ENCODE results near the gene OR2G2.

Gene OR2G2

GRCh38 chr1:247588060-247588459 lies at the start of gene OR2G2:
OR2G2 (plus strand) TSS chr1:247588360; CDS start chr1:247588360, 0 bp downstream.
- in situ Hi-C loops (cut with MboI; ENCODE audit: low sequenced_read_pairs): no loop called here

- in situ Hi-C loops (cut with MboI; ENCODE audit: low sequenced_read_pairs): no loop called here
These were observed 49.6 kb upstream of the OR2G2 start for GRCh38 chr1:247538561-247538960.

GRCh38 chr1:247539215-247539614 lies 48.9 kb upstream of the OR2G2 start:
- in situ Hi-C loops (cut with MboI; ENCODE audit: low sequenced_read_pairs): no loop called here

GRCh38 chr1:247540581-247540980 lies 47.6 kb upstream of the OR2G2 start:
- in situ Hi-C loops (cut with MboI; ENCODE audit: low sequenced_read_pairs): no loop called here

GRCh38 chr1:247542811-247543210 lies 45.3 kb upstream of the OR2G2 start:
- in situ Hi-C loops (cut with MboI; ENCODE audit: low sequenced_read_pairs): no loop called here

GRCh38 chr1:247548092-247548491 lies 40.1 kb upstream of the OR2G2 start:
- in situ Hi-C loops (cut with MboI; ENCODE audit: low sequenced_read_pairs): no loop called here

GRCh38 chr1:247548769-247549182 lies 39.4 kb upstream of the OR2G2 start, which contains the start of gene GCSAML:
GCSAML (plus strand) TSS chr1:247549134; CDS start chr1:247549192, 58 bp downstream.
- in situ Hi-C loops (cut with MboI; ENCODE audit: low sequenced_read_pairs): no loop called here

- in situ Hi-C loops (cut with MboI; ENCODE audit: low sequenced_read_pairs): no loop called here
These were observed 36.4 kb upstream of the OR2G2 start for GRCh38 chr1:247551721-247552120.

GRCh38 chr1:247552231-247552630 lies 35.9 kb upstream of the OR2G2 start:
- in situ Hi-C loops (cut with MboI; ENCODE audit: low sequenced_read_pairs): no loop called here

- in situ Hi-C loops (cut with MboI; ENCODE audit: low sequenced_read_pairs): no loop called here
These were observed 30.1 kb upstream of the OR2G2 start for GRCh38 chr1:247557926-247558674.

- in situ Hi-C loops (cut with MboI; ENCODE audit: low sequenced_read_pairs): no loop called here
These were observed 26.4 kb upstream of the OR2G2 start for GRCh38 chr1:247561711-247562110.

GRCh38 chr1:247562198-247562597 lies 26.0 kb upstream of the OR2G2 start:
- in situ Hi-C loops (cut with MboI; ENCODE audit: low sequenced_read_pairs): no loop called here

GRCh38 chr1:247574236-247574635 lies 13.9 kb upstream of the OR2G2 start:
- in situ Hi-C loops (cut with MboI; ENCODE audit: low sequenced_read_pairs): no loop called here

GRCh38 chr1:247574664-247575063 lies 13.5 kb upstream of the OR2G2 start:
- in situ Hi-C loops (cut with MboI; ENCODE audit: low sequenced_read_pairs): no loop called here

GRCh38 chr1:247576514-247576913 lies 11.6 kb upstream of the OR2G2 start:
- in situ Hi-C loops (cut with MboI; ENCODE audit: low sequenced_read_pairs): no loop called here

- in situ Hi-C loops (cut with MboI; ENCODE audit: low sequenced_read_pairs): no loop called here
These were observed 9.2 kb upstream of the OR2G2 start for GRCh38 chr1:247578946-247579460.

- in situ Hi-C loops (cut with MboI; ENCODE audit: low sequenced_read_pairs): no loop called here
These were observed 17.1 kb downstream of the OR2G2 start, which contains the start of gene OR2G3 for GRCh38 chr1:247605286-247605685. OR2G3 (plus strand) TSS chr1:247605586; CDS start chr1:247605586, 0 bp downstream.

GRCh38 chr1:247613405-247613804 lies 25.2 kb downstream of the OR2G2 start:
- in situ Hi-C loops (cut with MboI; ENCODE audit: low sequenced_read_pairs): no loop called here

GRCh38 chr1:247614625-247615024 lies 26.5 kb downstream of the OR2G2 start:
- in situ Hi-C loops (cut with MboI; ENCODE audit: low sequenced_read_pairs): no loop called here

- in situ Hi-C loops (cut with MboI; ENCODE audit: low sequenced_read_pairs): no loop called here
These were observed 39.8 kb downstream of the OR2G2 start for GRCh38 chr1:247627951-247628350.

GRCh38 chr1:247638011-247638410 lies 49.9 kb downstream of the OR2G2 start:
- in situ Hi-C loops (cut with MboI; ENCODE audit: low sequenced_read_pairs): no loop called here

- in situ Hi-C loops (cut with MboI; ENCODE audit: low sequenced_read_pairs): no loop called here
These were observed 50.6 kb downstream of the OR2G2 start for GRCh38 chr1:247638781-247639180.
